ENCODE data around the gene TH.

Gene TH

GRCh38 chr11:2171591-2172003 lies at the start of gene TH:
TH (minus strand) TSS chr11:2171815; CDS start chr11:2171786, 29 bp downstream.
- no peak for DNase-seq

GRCh38 chr11:2221024-2221423 lies 49.4 kb upstream of the TH start:
- DNase-seq = no peak

GRCh38 chr11:2220173-2220771 lies 48.7 kb upstream of the TH start:
- DNase-seq = no peak

DNA sequence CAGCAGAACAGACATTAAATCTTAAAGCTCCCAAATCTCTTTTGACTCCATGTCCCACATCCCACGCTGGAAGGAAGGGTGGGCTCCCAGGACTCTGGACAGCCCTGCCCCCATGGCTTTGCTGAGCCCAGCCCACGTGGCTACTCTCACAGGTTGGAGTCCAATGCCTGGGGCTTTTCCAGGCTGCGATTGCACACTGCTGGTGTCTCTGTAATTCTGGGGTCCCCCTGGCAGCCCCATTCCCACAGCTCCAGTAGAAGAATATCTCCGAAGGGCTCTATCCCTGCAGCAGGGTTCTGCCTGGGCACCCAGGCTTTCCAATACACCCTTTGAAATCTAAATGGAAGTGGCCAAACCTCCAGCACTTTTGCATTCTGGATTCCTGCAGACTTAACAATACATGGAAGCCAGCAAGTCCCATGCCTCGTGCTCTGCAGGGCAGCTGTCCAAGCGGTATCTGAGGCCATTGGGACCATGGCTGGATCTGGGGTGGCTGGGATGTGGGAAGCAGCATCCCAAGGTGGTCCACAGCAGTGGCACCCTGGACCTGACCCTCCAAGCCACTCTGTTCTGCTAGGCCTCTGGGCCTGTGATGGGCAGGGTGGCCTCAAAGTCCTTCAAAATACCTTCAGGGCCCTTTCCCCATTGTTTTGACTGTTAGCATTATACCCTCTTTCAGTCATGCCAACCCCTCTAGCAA lies 47.9 kb upstream of the TH start:
- no peak for DNase-seq

DNA sequence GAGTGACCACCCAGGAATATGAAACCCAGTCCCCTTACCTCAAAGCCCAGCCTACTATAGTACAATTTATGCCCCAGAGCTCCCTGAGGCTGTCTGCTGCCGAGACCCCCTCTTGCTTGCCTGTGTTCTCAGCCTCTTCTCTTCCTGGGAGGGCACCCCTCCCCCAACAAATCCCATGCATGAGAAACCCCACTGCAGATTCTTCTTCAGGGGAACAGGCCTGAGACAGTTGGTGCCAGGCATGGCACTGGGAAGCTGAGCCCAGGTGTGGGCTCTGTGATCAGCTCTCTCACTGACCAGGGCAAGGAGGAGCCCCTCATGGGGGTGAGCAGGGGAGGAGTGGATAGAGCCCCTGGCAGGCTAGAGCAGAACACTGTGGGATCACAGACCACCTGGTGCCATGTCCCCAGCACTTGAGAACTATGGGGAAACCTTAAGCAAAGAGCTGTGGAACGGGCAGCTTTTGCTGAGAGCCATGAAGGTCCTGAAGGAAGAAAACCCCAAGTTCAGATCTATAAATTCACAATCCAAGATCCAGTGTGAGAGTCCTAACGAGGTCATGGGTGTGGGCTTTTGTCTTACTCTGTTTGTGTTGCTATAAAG lies 46.5 kb upstream of the TH start:
- no peak for DNase-seq

DNA sequence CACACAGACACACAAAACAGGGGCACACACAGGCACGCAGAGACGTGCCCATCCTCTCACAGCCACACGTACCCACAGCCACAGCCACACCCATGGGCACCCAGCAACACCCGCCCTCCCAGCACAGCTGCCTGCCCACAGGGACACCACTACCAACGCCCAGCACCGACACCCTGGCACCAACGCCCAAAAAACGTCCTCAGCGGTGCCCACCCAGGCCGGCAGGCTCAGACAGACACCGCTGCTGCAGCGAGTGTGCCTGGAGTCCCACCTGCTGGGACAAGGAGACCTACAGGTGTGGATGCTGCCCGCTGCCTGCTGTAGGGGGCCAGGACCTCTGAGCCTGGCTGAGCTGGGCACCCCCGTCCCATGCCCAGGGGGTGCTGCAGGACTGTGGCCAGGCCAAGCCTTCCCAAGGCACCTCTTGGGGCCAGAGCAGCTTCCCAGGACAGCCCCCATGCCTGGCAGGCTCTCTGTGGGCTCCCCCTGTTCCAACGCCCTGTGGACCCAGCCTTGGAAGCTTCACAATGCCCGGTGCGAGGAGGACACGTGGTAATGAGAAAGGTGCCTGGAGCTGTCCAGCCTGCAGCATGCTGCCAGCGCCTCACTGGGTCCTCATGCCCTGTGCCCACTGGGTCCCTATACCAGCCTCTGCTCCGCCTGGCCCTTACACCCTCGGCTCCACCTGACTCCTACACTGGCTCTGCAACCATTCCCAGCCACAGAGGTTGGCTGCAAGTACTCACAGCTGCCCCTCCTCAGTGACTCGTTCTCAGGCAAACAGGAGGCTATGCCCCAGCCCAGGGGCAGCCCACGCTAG lies 45.8 kb upstream of the TH start:
- no peak for DNase-seq

DNA sequence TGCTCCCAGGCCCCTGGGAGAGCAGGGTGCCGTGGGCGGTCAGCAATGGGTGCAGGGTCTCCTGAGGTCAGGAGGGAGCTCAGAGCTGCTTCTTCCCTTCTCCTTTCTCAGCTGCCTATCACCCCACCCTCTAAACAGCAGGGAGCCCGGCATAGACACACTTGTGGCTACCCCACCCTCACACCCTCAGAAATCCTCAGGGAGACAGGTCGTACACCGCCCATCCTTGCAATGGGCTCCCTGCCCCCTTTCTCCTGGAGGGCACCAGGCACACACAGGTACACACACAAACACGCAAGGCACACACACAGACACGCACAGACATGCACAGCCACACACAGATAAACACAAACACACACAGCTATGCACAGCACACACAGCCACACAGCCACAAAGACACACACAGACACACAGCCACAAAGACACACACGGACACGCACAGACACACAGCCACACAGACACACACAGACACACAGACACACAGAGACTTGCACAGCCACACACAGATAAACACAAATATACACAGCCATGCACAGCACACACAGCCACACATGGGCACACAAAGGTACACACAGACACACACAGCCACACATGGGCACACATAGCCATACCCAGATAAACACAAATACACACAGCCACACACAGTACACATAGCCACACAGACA lies 44.9 kb upstream of the TH start:
- no peak for DNase-seq

- DNase-seq = no peak
Observed at GRCh38 chr11:2215561-2216399, 44.2 kb upstream of the TH start.

DNA sequence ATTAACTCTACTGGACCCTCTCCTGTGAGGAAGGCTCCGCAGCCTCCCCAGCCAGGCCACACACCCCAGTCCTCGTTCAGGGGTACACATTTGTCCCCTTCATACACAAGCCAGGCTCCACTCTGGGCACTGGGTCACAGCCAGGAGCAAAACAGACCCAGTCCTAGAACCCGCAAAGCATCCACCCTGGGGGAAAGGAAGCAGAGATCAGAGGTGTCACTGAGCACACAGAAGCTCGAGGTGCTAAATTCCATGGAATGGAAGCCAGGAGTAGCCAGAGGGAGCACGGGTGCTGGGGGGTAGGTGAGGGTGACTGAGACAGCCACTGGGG lies 43.6 kb upstream of the TH start:
- DNase-seq = no peak

GRCh38 chr11:2214527-2215229 lies 43.1 kb upstream of the TH start:
- no peak for DNase-seq

DNA sequence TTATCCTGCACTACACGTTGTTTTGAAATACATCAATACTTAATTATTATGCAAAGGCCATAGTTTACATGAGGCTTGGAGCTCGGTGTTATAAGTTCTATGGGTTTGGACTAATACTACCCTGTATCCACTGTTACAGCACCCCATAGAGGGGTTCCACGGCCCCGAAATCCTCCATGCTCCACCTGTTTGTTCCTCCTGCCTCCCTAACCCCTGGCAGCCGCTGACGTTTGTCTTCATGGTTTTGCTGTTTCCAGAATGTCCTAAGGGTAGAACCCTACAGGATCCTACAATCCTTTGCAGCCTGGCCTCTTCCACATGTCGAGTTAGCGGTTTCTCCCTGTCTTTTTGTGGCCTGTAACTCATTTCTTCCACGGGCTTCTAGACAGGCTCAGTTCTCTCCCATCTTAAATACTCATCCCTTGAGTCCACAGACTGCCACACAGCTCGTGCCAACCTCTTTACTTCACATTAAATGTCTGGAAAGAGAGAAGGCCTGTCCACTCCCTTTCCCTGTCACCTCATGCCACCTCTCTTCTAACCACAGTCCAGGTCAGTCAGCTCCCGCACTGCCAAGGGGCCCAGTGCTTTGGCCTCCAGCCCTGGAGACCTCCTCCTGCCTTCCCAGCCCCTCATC lies 42.4 kb upstream of the TH start:
- DNase-seq = no peak

GRCh38 chr11:2213384-2213842 lies 41.8 kb upstream of the TH start:
- DNase-seq = no peak

DNA sequence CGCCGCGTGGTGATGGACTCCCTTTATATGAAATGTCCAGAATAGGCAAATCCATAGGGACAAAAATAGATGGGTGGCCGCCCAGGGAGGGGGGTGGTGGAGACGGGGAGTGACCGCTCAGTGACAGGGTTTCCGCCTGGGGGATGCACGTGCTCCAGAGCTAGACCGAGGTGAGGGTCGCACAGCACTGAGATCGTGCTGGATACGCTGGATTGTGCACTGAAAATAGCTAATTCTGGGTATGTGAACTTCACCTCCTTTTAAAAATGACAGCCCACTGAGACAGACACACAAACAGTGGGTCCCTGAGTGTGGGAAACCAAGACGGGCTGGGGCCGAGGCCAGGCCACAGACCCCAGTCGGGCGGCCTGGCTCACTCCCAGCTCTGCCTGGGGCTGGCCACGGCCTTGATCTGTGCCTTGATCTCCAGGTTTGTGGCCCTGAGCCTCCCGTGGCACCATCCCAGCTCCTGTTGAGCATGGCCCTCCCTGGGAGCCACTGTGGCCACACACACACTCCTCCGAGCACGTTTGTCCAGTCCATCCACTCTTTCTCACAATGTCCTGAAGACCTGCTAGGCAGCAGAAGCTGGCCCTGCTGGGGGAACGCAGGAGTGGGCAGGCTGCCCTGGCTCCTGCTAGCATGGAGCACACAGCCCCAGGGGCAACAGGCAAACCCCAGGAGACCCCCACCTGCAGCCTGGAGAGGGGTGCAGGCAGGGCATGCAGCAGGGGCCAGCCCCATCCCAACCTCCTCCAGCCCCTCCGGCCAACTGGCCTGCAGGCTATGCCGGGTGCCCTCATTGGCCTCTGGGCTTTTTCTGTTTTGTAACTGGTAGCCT lies 41.0 kb upstream of the TH start:
- DNase-seq = no peak

GRCh38 chr11:2211113-2211971 lies 39.7 kb upstream of the TH start:
- peak; percentile 92 for DNase-seq

GRCh38 chr11:2210366-2211112 lies 38.9 kb upstream of the TH start:
- DNase-seq = no peak

GRCh38 chr11:2209900-2210321 lies 38.3 kb upstream of the TH start:
- DNase-seq = no peak

DNA sequence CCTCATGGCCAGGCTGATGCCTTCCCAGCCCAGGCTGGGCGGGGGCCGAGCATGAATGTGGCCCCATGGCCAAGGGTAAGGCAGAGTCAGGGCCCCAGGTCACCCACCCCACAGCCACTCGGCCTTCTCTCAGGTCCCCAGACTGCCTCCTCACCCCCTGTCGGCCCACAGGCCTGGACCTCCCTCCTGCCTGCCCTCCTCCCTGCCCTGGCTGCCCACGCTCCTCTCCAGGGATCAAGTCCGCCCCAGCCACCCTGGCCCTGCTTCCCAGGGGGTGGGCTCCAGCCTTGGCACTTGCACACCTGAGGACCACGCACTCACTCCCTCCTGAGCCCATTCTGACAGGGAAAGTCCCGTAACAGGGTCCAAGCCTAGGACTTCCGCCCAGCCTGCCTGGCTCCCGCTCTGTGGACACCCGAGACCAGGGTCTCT lies 37.8 kb upstream of the TH start:
- no peak for DNase-seq
